Hepatocyte (in vitro differentiated cells): ENCODE measurements around the gene IGSF11. TPM values are rescaled to one million over a fixed set of nuclear protein-coding genes. Genes with fewer than 3 reads are reported as not detected.
"Not testable (repeated sequence)": the region's sequence is repeated elsewhere in the genome, so short reads cannot be mapped to it uniquely, and the experiment has no call there.

Source experiments
- DNase-seq: peaks from one replicate; pipeline ENCODE4 v3.0.0-alpha.2; 2016; ENCODE audit warnings: low spot score
- H2AFZ ChIP-seq: fragments of 200-600 bp; sonication (generic); 2 replicates; pipeline ENCODE4 v1.6.0; 2016; ENCODE audit warnings: antibody characterized with exemption, mild to moderate bottlenecking
- H3K27ac ChIP-seq: fragments of 200-600 bp; sonication (generic); 2 replicates; pipeline ENCODE4 v1.5.1; 2016; ENCODE audit warnings: mild to moderate bottlenecking
- H3K27me3 ChIP-seq: fragments of 200-600 bp; sonication (generic); 2 replicates; pipeline ENCODE4 v1.6.1; 2016
- H3K36me3 ChIP-seq: fragments of 200-600 bp; sonication (generic); replicated peaks from 2 replicates; pipeline ENCODE4 v1.5.1; 2016; ENCODE audit warnings: low read depth; ENCODE audit not compliant: insufficient read depth
- H3K4me1 ChIP-seq: fragments of 200-600 bp; sonication (generic); 2 replicates; pipeline ENCODE4 v1.5.1; 2016; ENCODE audit warnings: mild to moderate bottlenecking, moderate library complexity; ENCODE audit not compliant: insufficient read depth
- H3K4me2 ChIP-seq: fragments of 200-600 bp; sonication (generic); 2 replicates; pipeline ENCODE4 v1.6.0; 2016
- H3K4me3 ChIP-seq: fragments of 200-600 bp; sonication (generic); 2 replicates; pipeline ENCODE4 v1.5.1; 2016; ENCODE audit warnings: mild to moderate bottlenecking
- H3K79me2 ChIP-seq: fragments of 200-600 bp; sonication (generic); 2 replicates; pipeline ENCODE4 v1.6.0; 2017; ENCODE audit warnings: mild to moderate bottlenecking
- H3K9me2 ChIP-seq: fragments of 200-600 bp; sonication (generic); replicated peaks from 2 replicates; pipeline ENCODE4 v1.6.0; 2017; ENCODE audit warnings: mild to moderate bottlenecking; ENCODE audit not compliant: insufficient read depth
- H3K9me3 ChIP-seq: fragments of 200-600 bp; sonication (generic); 2 replicates; pipeline ENCODE4 v1.5.1; 2016; ENCODE audit warnings: low read depth, mild to moderate bottlenecking
- H4K20me1 ChIP-seq: fragments of 200-600 bp; sonication (generic); 2 replicates; pipeline ENCODE4 v1.6.0; 2016; ENCODE audit warnings: mild to moderate bottlenecking; ENCODE audit not compliant: insufficient read depth, poor library complexity, severe bottlenecking
- CTCF ChIP-seq: fragments of 200-600 bp; sonication (generic); IDR thresholded peaks from 2 replicates; pipeline ENCODE4 v1.5.1; 2016; ENCODE audit warnings: antibody characterized with exemption, mild to moderate bottlenecking; ENCODE audit not compliant: poor library complexity
- EZH2 ChIP-seq: fragments of 200-600 bp; sonication (generic); IDR thresholded peaks from 2 replicates; pipeline ENCODE4 v1.6.1; 2016; ENCODE audit warnings: antibody characterized with exemption, mild to moderate bottlenecking, borderline replicate concordance
- EZH2phosphoT487 ChIP-seq: fragments of 200-600 bp; sonication (generic); IDR thresholded peaks from one replicate; pipeline ENCODE4 v1.6.1; 2018; ENCODE audit warnings: antibody characterized with exemption, mild to moderate bottlenecking, low read depth, moderate library complexity; ENCODE audit not compliant: unreplicated experiment, severe bottlenecking
- WGBS: methylation state at CpG from one replicate; pipeline ENCODE4 v1.1.6; 2016; ENCODE audit warnings: low lambda C conversion rate; ENCODE audit errors: missing lambda C conversion rate; 5-methylcytosine and 5-hydroxymethylcytosine counted together
- polyA plus RNA-seq: library from polyadenylated mRNA; unstranded; fragments of >200 nt; fragmentation: Nextera tagmentation; extraction: Ambion mirVana; gene quantifications from 2 replicates; pipeline ENCODE4 v1.2.1, GENCODE V29; 2016
- total RNA-seq: library from RNA; depleted of rRNA; stranded (reverse); fragments of >200 nt; gene quantifications from 2 replicates; pipeline ENCODE4 v1.2.3, GENCODE V29; 2014

The IGSF11 gene
- 0.40 TPM in 1 of 2 replicates, not detected in the other for total RNA-seq
- 0.45 and 1.0 TPM in 2 replicates for polyA plus RNA-seq

GRCh38 chr3:119034256-119035013 is at the start of gene IGSF11:
IGSF11 (minus strand) TSS chr3:119034846; CDS start chr3:119034582, 264 bp downstream.
- H3K4me3 ChIP-seq = peak within 1 kb of the TSS; percentile 88
- H3K4me1 ChIP-seq = no peaks in the 10 kb centered on the region
- peak; percentile 52 for TF ChIP-seq CTCF
- TF ChIP-seq EZH2phosphoT487 = no peak
- TF ChIP-seq EZH2 = peak; percentile 44
- no peak within 1 kb of the TSS for H3K27ac ChIP-seq
- H3K9me2 ChIP-seq = no peaks in the 10 kb centered on the region
- H3K79me2 ChIP-seq = no peaks in the 10 kb centered on the region
- H3K27me3 ChIP-seq = peaks cover 49% of the 10 kb centered on the region
- under 1% methylated on average over 55 of the region's 80 CpGs for WGBS
- peak within 1 kb of the TSS; percentile 98 for H3K4me2 ChIP-seq
- no peaks in the 10 kb centered on the region for H4K20me1 ChIP-seq
- no peaks in the 10 kb centered on the region for H3K9me3 ChIP-seq
- DNase-seq = peak; percentile 85
- peak within 1 kb of the TSS; percentile 80 for H2AFZ ChIP-seq
- H3K36me3 ChIP-seq = no peaks in the 10 kb centered on the region

- no peaks in the 10 kb centered on the region for H3K36me3 ChIP-seq
- no peak overlapping the region for H2AFZ ChIP-seq
- no peaks in the 10 kb centered on the region for H3K27me3 ChIP-seq
- WGBS = 92% methylated on average over 1 of the region's 1 CpG
- H3K4me2 ChIP-seq = no peak overlapping the region
- H3K4me1 ChIP-seq = no peaks in the 10 kb centered on the region
- H3K79me2 ChIP-seq = no peaks in the 10 kb centered on the region
- DNase-seq = no peak
- TF ChIP-seq CTCF (no peak), EZH2 (no peak), EZH2phosphoT487 (no peak)
- no peaks in the 10 kb centered on the region for H3K9me2 ChIP-seq
- no peak overlapping the region for H3K4me3 ChIP-seq
- no peaks in the 10 kb centered on the region for H3K9me3 ChIP-seq
- H4K20me1 ChIP-seq = no peaks in the 10 kb centered on the region
- H3K27ac ChIP-seq = no peak overlapping the region
Measured at GRCh38 chr3:119080364-119080763, 45.7 kb upstream of the IGSF11 start.

DNA sequence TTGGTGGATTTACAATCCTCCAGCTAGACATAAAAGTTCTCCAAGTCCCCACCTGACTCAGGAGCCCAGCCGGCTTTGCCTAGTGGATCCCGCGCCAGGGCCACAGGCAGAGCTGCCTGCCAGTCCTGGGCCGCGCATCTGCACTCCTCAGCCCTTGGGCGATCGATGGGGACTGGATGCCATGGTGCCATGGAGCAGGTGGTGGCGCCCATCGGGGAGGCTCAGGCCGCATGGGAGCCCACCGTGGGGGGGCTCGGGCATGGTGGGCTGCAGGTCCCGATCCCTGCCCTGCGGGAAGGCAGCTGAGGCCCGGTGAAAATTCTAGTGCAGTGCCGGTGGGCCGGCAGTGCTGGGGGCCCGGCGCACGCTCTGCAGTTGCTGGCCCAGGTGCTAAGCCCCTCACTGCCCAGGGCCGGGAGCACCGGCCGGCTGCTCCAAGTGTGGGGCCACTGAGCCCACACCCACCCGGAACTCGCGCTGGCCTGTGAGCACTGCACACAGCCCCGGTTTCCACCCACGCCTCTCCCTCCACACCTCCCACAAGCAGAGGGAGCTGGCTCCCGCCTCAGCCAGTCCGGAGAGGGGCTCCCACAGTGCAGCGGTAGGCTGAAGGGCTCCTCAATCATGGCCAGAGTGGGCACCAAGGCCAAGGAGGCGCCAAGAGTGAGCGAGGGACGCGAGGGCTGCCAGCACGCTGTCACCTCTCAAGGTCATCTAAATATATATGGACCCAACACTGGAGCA is 38.8 kb upstream of the IGSF11 start:
- no peak for DNase-seq
- H3K9me2 ChIP-seq = no peaks in the 10 kb centered on the region
- no peak overlapping the region for H3K4me2 ChIP-seq
- no peaks in the 10 kb centered on the region for H3K9me3 ChIP-seq
- H3K79me2 ChIP-seq = no peaks in the 10 kb centered on the region
- H4K20me1 ChIP-seq = no peaks in the 10 kb centered on the region
- no peaks in the 10 kb centered on the region for H3K36me3 ChIP-seq
- H3K4me1 ChIP-seq = no peaks in the 10 kb centered on the region
- WGBS = 98% methylated on average over 35 of the region's 36 CpGs
- no peak for TF ChIP-seq EZH2
- no peak for TF ChIP-seq CTCF
- H3K27me3 ChIP-seq = no peaks in the 10 kb centered on the region
- H2AFZ ChIP-seq = no peak overlapping the region
- no peak overlapping the region for H3K27ac ChIP-seq
- H3K4me3 ChIP-seq = no peak overlapping the region

DNA sequence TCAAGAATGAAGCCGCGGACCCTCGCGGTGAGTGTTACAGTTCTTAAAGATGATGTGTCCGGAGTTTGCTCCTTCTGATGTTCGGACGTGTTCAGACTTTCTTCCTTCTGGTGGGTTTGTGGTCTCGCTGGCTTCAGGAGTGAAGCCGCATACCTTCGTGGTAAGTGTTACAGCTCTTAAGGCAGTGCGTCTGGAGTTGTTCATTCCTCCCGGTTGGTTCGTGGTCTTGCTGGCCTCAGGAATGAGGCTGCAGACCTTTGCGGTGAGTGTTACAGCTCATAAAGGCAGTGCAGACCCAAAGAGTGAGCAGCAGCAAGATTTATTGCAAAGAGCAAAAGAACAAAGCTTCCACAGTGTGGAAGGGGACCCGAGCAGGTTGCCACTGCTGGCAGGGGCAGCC is 37.8 kb upstream of the IGSF11 start:
- H3K4me1 ChIP-seq, DNase-seq, H3K27me3 ChIP-seq, H3K9me3 ChIP-seq, H4K20me1 ChIP-seq, H2AFZ ChIP-seq, H3K27ac ChIP-seq, H3K79me2 ChIP-seq, H3K36me3 ChIP-seq, H3K4me2 ChIP-seq, H3K4me3 ChIP-seq, H3K9me2 ChIP-seq: not testable (repeated sequence)
- WGBS = 94% methylated on average over 15 of the region's 15 CpGs
